ENCODE results near the gene TP53BP1. TPM values are rescaled to one million over a fixed set of nuclear protein-coding genes. Genes with fewer than 3 reads are reported as not detected.

Gene TP53BP1
- total RNA-seq, 1 donor from 2014 or later = 32.0 TPM

DNA sequence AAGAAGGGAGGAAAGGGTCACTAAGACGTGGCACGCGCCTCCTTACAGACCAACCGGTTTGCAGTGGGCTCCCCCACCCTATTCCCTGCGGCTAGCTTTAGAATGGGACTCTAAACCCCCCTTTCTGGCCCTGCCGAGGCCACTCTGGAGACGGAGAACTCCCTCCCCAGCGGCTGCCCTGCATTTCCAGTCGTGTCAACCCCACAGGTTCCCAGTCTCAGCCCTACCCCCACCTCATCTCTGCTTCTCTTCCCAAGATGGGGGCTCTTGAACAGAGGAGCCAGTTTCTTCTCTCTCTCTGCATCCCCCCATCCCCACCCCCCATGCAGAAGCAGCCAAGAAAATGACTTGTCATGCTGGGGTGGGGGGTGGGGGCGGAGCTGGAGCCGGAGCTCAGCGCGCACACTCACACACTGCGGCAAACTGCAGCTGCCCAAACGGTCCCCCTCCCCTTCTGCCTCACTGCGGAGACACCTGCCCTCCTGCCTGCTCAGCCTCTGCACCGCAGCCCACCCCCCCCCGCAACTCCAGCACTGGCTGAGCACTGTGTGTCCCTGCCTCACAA lies 25.3 kb upstream of the TP53BP1 start:
- intact Hi-C loops (cut with micrococcal nuclease) = loop anchor here (10.0 kb wide), 2 partner anchors 307 to 1017 kb away; partner anchors contain the start of genes EIF3J, MFAP1 and WDR76

- intact Hi-C loops (cut with micrococcal nuclease) = loop anchor here (10.0 kb wide), 2 partner anchors 307 to 1017 kb away; partner anchors contain the start of genes EIF3J, MFAP1 and WDR76
Observed at GRCh38 chr15:43517354-43518196, 24.6 kb upstream of the TP53BP1 start, which contains the start of gene MAP1A. TSS of gene MAP1A (plus strand) at chr15:43517608. CDS start at chr15:43521474, 3,866 bp downstream.

- intact Hi-C loops (cut with micrococcal nuclease) = loop anchor here (10.0 kb wide), 2 partner anchors 308 to 1018 kb away; partner anchors contain the start of genes EIF3J, MFAP1 and WDR76
Observed at GRCh38 chr15:43516801-43517353, 23.9 kb upstream of the TP53BP1 start.

DNA sequence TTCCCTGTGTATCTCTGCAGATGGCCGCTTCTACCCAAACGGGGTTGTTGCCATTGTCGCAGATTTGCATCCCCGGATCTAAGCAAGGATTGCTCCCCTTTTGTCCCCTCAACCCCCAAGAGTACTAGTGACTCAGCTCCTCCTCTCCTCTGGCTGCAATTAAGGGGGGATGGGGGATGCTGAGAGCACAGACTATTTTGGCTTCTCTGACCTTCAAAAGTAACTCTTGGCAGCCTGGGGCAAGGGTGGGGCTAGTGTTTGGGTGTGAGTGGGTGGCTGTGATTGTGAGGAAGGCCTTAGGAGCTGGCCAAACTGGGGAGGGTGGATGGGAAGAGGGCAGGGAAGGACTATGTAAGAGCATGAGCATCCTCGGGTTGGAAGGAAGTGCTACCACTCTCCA lies 23.2 kb upstream of the TP53BP1 start:
- intact Hi-C loops (cut with micrococcal nuclease) = loop anchor here (10.0 kb wide), 2 partner anchors 309 to 1019 kb away; partner anchors contain the start of genes EIF3J, MFAP1 and WDR76

- intact Hi-C loops (cut with micrococcal nuclease) = loop anchor here (10.0 kb wide), 2 partner anchors 309 to 1019 kb away; partner anchors contain the start of genes EIF3J, MFAP1 and WDR76
Observed at GRCh38 chr15:43515741-43516140, 22.8 kb upstream of the TP53BP1 start.

- intact Hi-C loops (cut with micrococcal nuclease) = loop anchor here (1.0 to 10.0 kb wide), 5 partner anchors 73 to 1242 kb away; partner anchors contain the start of genes EIF3J, GANC, GOLM2 and MFAP1
Observed at GRCh38 chr15:43514241-43515057, 21.5 kb upstream of the TP53BP1 start.

DNA sequence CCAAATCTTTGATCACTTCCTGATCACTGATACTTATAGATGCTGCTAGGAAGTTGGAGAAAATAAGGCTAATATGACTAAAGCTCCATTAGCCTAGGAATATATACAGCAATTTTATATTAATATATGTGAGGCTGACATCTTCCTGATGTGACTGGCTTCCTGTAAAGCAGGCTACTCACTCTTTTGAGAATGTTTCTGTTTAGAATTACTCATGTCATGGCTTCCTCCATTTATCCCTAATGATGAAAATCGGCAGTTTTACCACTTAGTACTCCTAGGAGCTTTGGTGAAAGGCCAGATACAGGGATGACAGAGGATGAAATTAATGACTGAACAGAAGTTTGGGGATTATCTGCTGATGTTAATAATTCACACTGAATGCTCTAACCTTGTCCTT lies 20.6 kb upstream of the TP53BP1 start:
- intact Hi-C loops (cut with micrococcal nuclease) = loop anchor here (5.0 to 10.0 kb wide), 4 partner anchors 311 to 1241 kb away; partner anchors contain the start of genes EIF3J, GANC, GOLM2 and MFAP1

DNA sequence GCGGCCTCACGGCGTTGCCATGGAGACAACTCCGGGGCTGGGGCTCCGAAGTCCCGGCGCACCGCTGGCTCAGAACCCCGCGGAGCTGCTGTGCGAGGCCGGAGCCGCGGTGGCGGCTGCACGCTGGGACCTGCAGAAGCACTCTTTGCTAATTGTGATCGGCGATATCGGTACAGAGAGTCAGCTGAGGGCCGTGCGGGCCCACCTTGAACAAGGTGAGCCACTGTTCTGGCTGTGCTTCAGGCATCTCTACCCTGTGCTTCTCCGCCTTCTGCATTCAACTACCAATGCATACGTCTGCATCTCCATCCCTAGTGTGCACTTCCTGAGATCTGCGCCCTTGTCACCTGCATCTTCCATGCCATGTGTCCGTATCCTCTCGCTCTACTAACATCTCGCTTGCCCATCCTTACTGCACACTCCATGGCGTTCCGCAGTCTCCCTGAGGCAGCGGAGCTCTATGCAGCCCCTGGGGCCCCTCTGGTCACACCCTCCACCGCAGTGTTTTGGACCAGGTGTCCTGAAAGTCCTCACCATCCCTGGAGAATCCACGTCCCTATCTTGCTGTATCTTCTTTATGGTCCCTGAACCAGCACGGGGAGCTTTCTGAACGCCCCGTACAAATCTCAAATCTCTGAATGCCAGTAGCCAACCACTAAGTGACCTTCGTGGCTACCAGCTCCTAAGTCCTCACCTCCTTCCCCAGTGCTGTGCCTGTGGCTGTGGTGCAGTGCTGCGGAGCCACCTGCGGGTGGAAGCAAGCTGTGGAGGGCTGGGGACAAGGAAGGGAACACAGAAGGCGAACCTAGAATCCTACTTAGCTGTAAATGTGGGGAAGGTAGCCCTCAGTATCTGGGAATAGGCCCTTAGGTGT lies 18.3 kb upstream of the TP53BP1 start:
- intact Hi-C loops (cut with micrococcal nuclease) = loop anchor here (2.0 to 10.0 kb wide), 6 partner anchors 314 to 1239 kb away; partner anchors contain the start of genes CTDSPL2, EIF3J, GANC and GOLM2

GRCh38 chr15:43510200-43511011 lies 17.4 kb upstream of the TP53BP1 start:
- intact Hi-C loops (cut with micrococcal nuclease) = loop anchor here (1.0 to 10.0 kb wide), 12 partner anchors 17 to 1238 kb away; partner anchors contain the start of genes CTDSPL2, EIF3J, GANC and GOLM2

GRCh38 chr15:43509660-43510199 lies 16.8 kb upstream of the TP53BP1 start:
- intact Hi-C loops (cut with micrococcal nuclease) = loop anchor here (1.0 to 10.0 kb wide), 12 partner anchors 16 to 1237 kb away; partner anchors contain the start of genes CTDSPL2, EIF3J, GANC and GOLM2

GRCh38 chr15:43508991-43509659 lies 16.2 kb upstream of the TP53BP1 start:
- intact Hi-C loops (cut with micrococcal nuclease) = no loop called here

DNA sequence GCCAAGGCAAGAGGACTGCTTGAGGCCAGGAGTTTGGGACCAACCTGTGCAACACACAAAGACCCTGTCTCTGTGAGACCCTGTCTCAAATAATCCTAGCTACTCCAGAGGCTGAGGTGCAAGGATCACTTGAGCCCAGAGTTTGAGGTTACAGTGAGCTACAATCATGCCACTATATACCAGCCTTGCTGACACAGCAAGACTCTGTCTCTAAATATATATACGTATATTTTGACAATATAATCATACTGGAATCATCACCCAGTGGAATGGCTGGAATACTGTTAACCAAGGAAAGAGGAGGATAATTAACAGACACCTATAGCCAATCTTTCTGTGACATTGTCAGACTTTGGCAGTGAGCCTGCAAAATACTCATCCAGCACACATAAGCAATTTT lies 15.5 kb upstream of the TP53BP1 start:
- intact Hi-C loops (cut with micrococcal nuclease) = no loop called here

DNA sequence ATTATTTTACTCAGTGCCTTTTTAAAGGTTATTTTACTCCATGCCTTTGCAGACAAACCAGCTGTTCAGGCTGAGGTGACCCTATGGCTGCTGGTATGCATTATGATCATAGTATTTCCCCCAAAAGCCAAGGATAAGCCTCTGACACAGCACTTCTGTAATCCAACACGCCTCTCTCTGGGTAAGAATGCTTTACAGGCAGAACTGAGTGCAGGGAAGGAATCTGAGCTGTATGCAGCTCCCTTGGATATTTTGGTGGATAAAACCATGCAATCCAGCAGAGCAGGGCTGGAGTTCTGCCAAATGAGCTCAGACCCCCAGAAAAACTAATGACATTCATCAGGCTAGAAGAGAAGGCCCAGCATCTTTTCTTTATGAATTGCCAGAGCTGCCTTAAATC lies 12.8 kb upstream of the TP53BP1 start:
- intact Hi-C loops (cut with micrococcal nuclease) = no loop called here

DNA sequence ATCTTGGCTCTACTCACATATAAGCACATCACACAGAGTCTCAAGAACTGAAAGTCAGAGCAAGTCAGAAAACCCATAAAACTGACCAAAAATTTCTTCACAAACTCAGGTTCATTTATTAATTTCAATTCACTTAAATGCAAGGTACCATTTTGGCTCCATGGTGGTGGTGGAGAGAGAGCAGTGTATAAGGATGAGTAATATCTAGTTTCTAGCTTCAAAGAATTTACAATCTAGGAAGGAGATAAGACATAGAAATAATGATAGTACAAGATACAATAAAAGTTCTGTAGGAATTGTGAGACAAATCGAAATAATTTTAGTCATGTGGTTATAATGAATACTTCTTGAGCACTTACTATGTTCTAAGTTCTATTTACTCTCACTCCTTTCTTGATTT lies 6.7 kb upstream of the TP53BP1 start:
- intact Hi-C loops (cut with micrococcal nuclease) = no loop called here

GRCh38 chr15:43498990-43499389 lies 6.0 kb upstream of the TP53BP1 start:
- intact Hi-C loops (cut with micrococcal nuclease) = no loop called here

DNA sequence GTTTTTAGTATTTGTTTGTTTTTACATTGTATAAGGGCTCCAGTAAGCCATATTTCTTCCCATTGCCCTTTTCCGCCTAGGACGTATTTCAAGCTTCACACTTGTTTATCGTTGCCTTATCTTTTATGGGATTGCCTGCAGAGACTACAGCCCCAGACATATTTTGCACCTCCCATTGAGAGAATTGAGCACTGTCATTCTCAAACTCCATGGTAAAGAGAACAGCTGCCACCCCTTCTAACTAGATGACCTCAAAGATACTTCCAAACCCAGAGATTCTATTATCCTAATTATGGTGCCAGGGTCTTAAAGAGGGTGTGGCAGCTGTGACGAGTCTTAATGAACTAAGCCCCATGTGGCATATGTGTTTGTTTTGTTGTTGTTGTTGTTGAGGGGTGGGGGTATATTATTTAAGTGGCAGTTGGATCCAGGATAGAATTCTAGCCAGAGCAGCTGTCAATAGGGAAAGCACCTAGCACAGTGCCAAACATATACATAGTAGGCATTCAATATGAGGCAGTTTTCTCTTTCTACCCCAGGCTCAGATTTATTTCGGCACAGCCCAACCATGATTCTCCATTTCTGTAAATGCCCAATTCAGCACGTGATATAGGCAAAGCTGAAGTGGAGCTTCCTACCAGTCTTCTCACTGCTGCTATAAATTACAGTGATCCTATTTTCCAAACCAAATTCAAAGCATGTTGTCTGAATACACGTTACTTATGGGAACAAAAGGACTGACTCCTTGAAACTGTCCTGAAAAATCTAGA lies 932 bp upstream of the TP53BP1 start:
- intact Hi-C loops (cut with micrococcal nuclease) = loop anchor here (1.0 to 5.0 kb wide), 5 partner anchors 16 to 306 kb away; partner anchors contain the start of genes HYPK, LCMT2, SERF2 and SERINC4

GRCh38 chr15:43492266-43492665 lies 690 bp downstream of the TP53BP1 start:
- intact Hi-C loops (cut with micrococcal nuclease) = loop anchor here (5.0 kb wide), 1 partner anchor 300 kb away; the partner anchor contains the start of gene SERF2
